SK-N-SH treated with all-trans-retinoic acid at 6 μM for 48 hours (cell line): ENCODE results near the gene COX19.

Experiments
- ATAC-seq: fragments of 200-7000 bp; cut with Tn5 transposase; 3 replicates; pipeline ENCODE4 v1.9.1; 2020; ENCODE audit warnings: mild to moderate bottlenecking, moderate library complexity
- BACH2 ChIP-seq: fragments of 250-450 bp; sonication (Bioruptor Pico); IDR thresholded peaks from 2 replicates; pipeline ENCODE4 v1.9.0; 2021; ENCODE audit warnings: mild to moderate bottlenecking, borderline replicate concordance
- CREB5 ChIP-seq: fragments of 250-450 bp; sonication (Bioruptor Pico); IDR thresholded peaks from 2 replicates; pipeline ENCODE4 v1.5.1; 2020; ENCODE audit warnings: low read depth, mild to moderate bottlenecking, moderate library complexity
- CSDC2 ChIP-seq: fragments of 250-450 bp; sonication (Bioruptor Pico); IDR thresholded peaks from 2 replicates; pipeline ENCODE4 v1.5.0; 2020; ENCODE audit warnings: mild to moderate bottlenecking, moderate library complexity
- ESRRG ChIP-seq: fragments of 250-450 bp; sonication (Bioruptor Pico); IDR thresholded peaks from 2 replicates; pipeline ENCODE4 v1.6.1; 2021; ENCODE audit warnings: mild to moderate bottlenecking
- GLIS3 ChIP-seq: fragments of 250-450 bp; sonication (Bioruptor Pico); IDR thresholded peaks from 2 replicates; pipeline ENCODE4 v1.5.0; 2020; ENCODE audit warnings: mild to moderate bottlenecking, moderate library complexity
- ISL1 ChIP-seq: fragments of 250-450 bp; sonication (Bioruptor Pico); IDR thresholded peaks from 2 replicates; pipeline ENCODE4 v2.1.2; 2022; ENCODE audit warnings: mild to moderate bottlenecking, moderate library complexity
- PATZ1 ChIP-seq: fragments of 250-450 bp; sonication (Bioruptor Pico); IDR thresholded peaks from 2 replicates; pipeline ENCODE4 v1.8.0; 2020; ENCODE audit warnings: mild to moderate bottlenecking, moderate library complexity, borderline replicate concordance
- PPARA ChIP-seq: fragments of 250-450 bp; sonication (Bioruptor Pico); IDR thresholded peaks from 2 replicates; pipeline ENCODE4 v1.5.0; 2020; ENCODE audit warnings: mild to moderate bottlenecking, borderline replicate concordance
- RARB ChIP-seq: fragments of 250-450 bp; sonication (Bioruptor Pico); IDR thresholded peaks from 2 replicates; pipeline ENCODE4 v1.8.0; 2021; ENCODE audit warnings: mild to moderate bottlenecking, moderate library complexity
- SNAI2 ChIP-seq: fragments of 250-450 bp; sonication (Bioruptor Pico); IDR thresholded peaks from 2 replicates; pipeline ENCODE4 v1.5.0; 2020; ENCODE audit warnings: mild to moderate bottlenecking, moderate library complexity
- TOX ChIP-seq: fragments of 250-450 bp; sonication (Bioruptor Pico); IDR thresholded peaks from 2 replicates; pipeline ENCODE4 v1.8.0; 2021; ENCODE audit warnings: mild to moderate bottlenecking, moderate library complexity, borderline replicate concordance
- ZFP3 ChIP-seq: fragments of 250-450 bp; sonication (Bioruptor Pico); IDR thresholded peaks from 2 replicates; pipeline ENCODE4 v1.5.0; 2020; ENCODE audit warnings: mild to moderate bottlenecking, moderate library complexity
- ZFP30 ChIP-seq: fragments of 450-650 bp; formaldehyde crosslinking; IDR thresholded peaks from 2 replicates; pipeline ENCODE4 v1.5.0; 2022; ENCODE audit warnings: mild to moderate bottlenecking, moderate library complexity
- ZNF8 ChIP-seq: fragments of 450-650 bp; formaldehyde crosslinking; IDR thresholded peaks from 2 replicates; pipeline ENCODE4 v1.5.0; 2020; ENCODE audit warnings: mild to moderate bottlenecking, moderate library complexity
- TF ChIP-seq, protein P1 (sequence below): fragments of 250-450 bp; sonication (Bioruptor Pico); IDR thresholded peaks from 2 replicates; pipeline ENCODE4 v1.5.0; 2020; ENCODE audit warnings: mild to moderate bottlenecking, moderate library complexity
- TF ChIP-seq, protein P2 (sequence below): fragments of 250-450 bp; sonication (Bioruptor Pico); IDR thresholded peaks from 2 replicates; pipeline ENCODE4 v1.5.1; 2021; ENCODE audit warnings: mild to moderate bottlenecking, moderate library complexity

Gene COX19

DNA sequence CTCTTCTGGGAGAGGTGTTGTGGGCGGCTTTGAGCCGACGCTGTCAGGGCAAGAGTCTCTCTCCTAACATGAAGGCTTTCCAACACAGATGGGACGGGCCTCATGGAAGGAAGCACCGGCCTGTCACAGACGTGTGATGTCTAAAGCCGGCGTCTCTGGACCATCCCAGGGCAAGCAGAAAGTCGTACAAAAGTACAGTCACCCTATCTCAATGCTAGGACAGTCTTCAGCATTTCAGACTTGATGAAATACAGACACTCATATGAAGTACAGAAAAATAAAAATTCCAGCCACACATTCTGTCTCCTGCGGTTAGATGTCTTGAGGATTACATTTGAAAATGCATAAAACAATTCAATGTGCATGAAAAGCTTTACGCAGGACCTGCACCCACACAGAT lies 38.2 kb upstream of the COX19 start:
- TF ChIP-seq CREB5 (no peak), CSDC2 (CRISPR knock-in tag) (no peak), PPARA (no peak)
- TF ChIP-seq, protein P1, sequence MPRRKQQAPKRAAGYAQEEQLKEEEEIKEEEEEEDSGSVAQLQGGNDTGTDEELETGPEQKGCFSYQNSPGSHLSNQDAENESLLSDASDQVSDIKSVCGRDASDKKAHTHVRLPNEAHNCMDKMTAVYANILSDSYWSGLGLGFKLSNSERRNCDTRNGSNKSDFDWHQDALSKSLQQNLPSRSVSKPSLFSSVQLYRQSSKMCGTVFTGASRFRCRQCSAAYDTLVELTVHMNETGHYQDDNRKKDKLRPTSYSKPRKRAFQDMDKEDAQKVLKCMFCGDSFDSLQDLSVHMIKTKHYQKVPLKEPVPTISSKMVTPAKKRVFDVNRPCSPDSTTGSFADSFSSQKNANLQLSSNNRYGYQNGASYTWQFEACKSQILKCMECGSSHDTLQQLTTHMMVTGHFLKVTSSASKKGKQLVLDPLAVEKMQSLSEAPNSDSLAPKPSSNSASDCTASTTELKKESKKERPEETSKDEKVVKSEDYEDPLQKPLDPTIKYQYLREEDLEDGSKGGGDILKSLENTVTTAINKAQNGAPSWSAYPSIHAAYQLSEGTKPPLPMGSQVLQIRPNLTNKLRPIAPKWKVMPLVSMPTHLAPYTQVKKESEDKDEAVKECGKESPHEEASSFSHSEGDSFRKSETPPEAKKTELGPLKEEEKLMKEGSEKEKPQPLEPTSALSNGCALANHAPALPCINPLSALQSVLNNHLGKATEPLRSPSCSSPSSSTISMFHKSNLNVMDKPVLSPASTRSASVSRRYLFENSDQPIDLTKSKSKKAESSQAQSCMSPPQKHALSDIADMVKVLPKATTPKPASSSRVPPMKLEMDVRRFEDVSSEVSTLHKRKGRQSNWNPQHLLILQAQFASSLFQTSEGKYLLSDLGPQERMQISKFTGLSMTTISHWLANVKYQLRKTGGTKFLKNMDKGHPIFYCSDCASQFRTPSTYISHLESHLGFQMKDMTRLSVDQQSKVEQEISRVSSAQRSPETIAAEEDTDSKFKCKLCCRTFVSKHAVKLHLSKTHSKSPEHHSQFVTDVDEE (CRISPR knock-in tag): no peak
- TF ChIP-seq, all 23 proteins: peak for 0
- ATAC-seq: no peak

- TF ChIP-seq TOX (CRISPR knock-in tag) (no peak), ZFP3 (CRISPR knock-in tag) (no peak), RARB (no peak), GLIS3 (CRISPR knock-in tag) (no peak), SNAI2 (CRISPR knock-in tag) (no peak), PATZ1 (CRISPR knock-in tag) (no peak), ISL1 (CRISPR knock-in tag) (no peak), ZFP30 (CRISPR knock-in tag) (no peak)
- TF ChIP-seq, protein P2, sequence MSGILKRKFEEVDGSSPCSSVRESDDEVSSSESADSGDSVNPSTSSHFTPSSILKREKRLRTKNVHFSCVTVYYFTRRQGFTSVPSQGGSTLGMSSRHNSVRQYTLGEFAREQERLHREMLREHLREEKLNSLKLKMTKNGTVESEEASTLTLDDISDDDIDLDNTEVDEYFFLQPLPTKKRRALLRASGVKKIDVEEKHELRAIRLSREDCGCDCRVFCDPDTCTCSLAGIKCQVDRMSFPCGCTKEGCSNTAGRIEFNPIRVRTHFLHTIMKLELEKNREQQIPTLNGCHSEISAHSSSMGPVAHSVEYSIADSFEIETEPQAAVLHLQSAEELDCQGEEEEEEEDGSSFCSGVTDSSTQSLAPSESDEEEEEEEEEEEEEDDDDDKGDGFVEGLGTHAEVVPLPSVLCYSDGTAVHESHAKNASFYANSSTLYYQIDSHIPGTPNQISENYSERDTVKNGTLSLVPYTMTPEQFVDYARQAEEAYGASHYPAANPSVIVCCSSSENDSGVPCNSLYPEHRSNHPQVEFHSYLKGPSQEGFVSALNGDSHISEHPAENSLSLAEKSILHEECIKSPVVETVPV (CRISPR knock-in tag): no peak
- TF ChIP-seq, protein P1 (CRISPR knock-in tag): no peak
- ATAC-seq: no peak
These were observed 37.4 kb upstream of the COX19 start for GRCh38 chr7:1012716-1013095.

DNA sequence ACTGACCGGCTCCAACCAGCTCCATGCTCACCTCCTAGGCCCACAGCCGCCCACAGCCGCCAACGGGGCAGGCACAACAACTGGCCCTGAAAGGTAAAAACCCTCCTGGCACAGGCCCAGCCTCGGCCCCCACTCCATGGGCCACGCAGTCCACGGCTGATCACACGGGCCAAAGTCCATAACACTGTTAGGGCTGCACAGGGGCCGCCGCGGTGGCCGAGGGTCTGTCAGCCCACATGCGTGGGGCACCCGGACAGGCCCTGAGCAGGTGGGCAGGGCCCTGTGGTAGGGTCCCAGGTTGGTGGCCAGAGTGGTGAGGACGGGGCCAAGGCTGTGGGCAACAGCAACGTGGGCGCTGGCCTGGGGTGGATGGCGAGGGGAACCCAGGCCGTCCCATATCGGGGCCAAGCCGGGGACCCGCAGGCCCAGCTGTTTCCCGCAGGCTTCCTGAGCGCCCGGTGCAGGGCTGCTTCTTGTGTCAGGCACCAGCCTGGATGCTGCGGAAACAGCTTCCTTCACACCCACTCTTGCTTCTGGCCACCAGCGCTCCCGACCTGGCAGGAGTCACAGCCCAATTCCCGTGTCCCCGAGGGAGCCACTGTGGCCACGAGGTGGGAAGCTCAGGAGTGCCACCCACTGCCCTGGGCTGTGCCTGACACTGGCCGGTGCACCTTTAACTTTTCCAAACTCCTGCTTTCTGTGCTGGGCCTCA lies 36.8 kb upstream of the COX19 start:
- ATAC-seq: no peak; the same call in 2 of the 3 replicates

GRCh38 chr7:1011297-1012003 lies 36.1 kb upstream of the COX19 start:
- TF ChIP-seq ZFP30 (CRISPR knock-in tag): no peak
- no peak for TF ChIP-seq RARB
- no peak for TF ChIP-seq SNAI2 (CRISPR knock-in tag)
- TF ChIP-seq, protein P1 (CRISPR knock-in tag): no peak
- TF ChIP-seq ZNF8: no peak
- no peak for TF ChIP-seq PPARA
- no peak for ATAC-seq

More for the DNA sequence above, 36.8 kb upstream of the COX19 start:
- TF ChIP-seq ESRRG (CRISPR knock-in tag) (no peak), BACH2 (CRISPR knock-in tag) (no peak), ZNF8 (no peak), SNAI2 (CRISPR knock-in tag) (no peak)
